ENCODE measurements around the gene APOBEC3B. TPM values are rescaled to one million over a fixed set of nuclear protein-coding genes. Genes with fewer than 3 reads are reported as not detected.

APOBEC3B gene
- total RNA-seq, 2 experiments from 2014 or later, result 1.7 to 31.9 TPM

DNA sequence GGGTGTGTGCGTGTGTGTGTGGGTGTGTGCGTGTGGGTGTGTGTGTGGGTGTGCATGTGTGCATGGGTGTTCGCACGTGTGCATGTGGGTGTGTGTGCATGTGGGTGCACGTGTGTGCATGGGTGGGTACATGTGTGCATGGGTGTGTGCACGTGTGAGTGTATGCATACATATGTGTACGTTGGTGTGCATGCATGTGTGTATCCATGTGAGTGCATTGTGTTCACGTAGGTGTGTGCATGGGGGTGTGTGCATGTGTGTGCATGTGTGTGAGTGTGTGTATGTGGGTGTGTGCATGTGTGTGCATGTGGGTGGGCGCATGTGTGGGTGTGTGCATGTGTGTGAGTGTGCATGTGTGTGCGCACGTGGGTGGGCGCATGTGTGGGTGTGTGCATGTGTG is 44.6 kb upstream of the APOBEC3B start:
- no peak overlapping the region for H3K27ac ChIP-seq (ENCODE audit: low read depth, low read length, poor library complexity, severe bottlenecking)
- no peaks in the 10 kb centered on the region for H4K20me1 ChIP-seq (ENCODE audit: insufficient read depth, low read length)
- H3K4me2 ChIP-seq (ENCODE audit: low read length), result no peak overlapping the region
- no peaks in the 10 kb centered on the region for H3K36me3 ChIP-seq (ENCODE audit: insufficient read depth, low read length)
- H2AFZ ChIP-seq (ENCODE audit: low read length), result no peak overlapping the region
- no peak for DNase-seq (ENCODE audit: low spot score)
- H3K9me2 ChIP-seq (ENCODE audit: insufficient read depth, low read length), result no peaks in the 10 kb centered on the region
- H3K4me1 ChIP-seq (ENCODE audit: insufficient read depth, low read length, poor library complexity, severe bottlenecking), result no peaks in the 10 kb centered on the region
- no peaks in the 10 kb centered on the region for H3K9me3 ChIP-seq (ENCODE audit: low read length)
- intact Hi-C loops (cut with micrococcal nuclease; ENCODE audit: unreplicated experiment), result no loop called here
- POLR2A ChIA-PET, result no interaction called here
- no TSS peak for BruUV-seq (replicated peaks)
- no peaks in the 10 kb centered on the region for H3K79me2 ChIP-seq (ENCODE audit: insufficient read depth, low read depth, low read length)
- no peak overlapping the region for H3K4me3 ChIP-seq (ENCODE audit: low read depth, low read length, poor library complexity, severe bottlenecking)
- CTCF ChIA-PET (ENCODE audit: unreplicated experiment), result no interaction called here
- TF ChIP-seq EZH2phosphoT487 (IDR thresholded peaks at IDR 0.05; ENCODE audit: borderline replicate concordance, low read depth, low read length), result no peak

DNA sequence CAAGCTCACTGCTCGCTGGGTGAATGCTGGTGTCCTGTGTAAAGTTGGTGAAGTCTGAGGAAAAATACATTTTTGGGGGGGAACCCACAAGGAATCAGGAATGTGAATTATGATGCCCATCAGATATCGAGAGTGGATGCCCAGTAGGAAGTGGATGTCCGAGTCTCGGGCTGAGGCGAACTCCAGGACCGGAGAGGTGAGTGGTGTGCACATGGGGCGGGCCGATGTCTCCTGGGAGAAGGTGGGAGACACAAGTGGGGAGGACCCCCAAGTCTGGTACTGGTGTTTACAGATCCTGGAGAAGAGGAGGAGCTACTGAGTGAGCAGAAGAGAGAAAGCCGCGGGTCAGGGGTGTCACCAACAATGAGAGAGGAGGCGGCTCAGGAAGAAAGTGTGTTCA is 43.9 kb upstream of the APOBEC3B start:
- H4K20me1 ChIP-seq (ENCODE audit: insufficient read depth, low read length), result no peaks in the 10 kb centered on the region
- H3K4me1 ChIP-seq (ENCODE audit: insufficient read depth, low read length, poor library complexity, severe bottlenecking), result no peaks in the 10 kb centered on the region
- H3K27ac ChIP-seq (ENCODE audit: low read depth, low read length, poor library complexity, severe bottlenecking), result no peak overlapping the region
- ChIA-PET CTCF (ENCODE audit: unreplicated experiment) (no interaction called here), POLR2A (no interaction called here)
- H3K4me2 ChIP-seq (ENCODE audit: low read length), result no peak overlapping the region
- TF ChIP-seq, protein P1, sequence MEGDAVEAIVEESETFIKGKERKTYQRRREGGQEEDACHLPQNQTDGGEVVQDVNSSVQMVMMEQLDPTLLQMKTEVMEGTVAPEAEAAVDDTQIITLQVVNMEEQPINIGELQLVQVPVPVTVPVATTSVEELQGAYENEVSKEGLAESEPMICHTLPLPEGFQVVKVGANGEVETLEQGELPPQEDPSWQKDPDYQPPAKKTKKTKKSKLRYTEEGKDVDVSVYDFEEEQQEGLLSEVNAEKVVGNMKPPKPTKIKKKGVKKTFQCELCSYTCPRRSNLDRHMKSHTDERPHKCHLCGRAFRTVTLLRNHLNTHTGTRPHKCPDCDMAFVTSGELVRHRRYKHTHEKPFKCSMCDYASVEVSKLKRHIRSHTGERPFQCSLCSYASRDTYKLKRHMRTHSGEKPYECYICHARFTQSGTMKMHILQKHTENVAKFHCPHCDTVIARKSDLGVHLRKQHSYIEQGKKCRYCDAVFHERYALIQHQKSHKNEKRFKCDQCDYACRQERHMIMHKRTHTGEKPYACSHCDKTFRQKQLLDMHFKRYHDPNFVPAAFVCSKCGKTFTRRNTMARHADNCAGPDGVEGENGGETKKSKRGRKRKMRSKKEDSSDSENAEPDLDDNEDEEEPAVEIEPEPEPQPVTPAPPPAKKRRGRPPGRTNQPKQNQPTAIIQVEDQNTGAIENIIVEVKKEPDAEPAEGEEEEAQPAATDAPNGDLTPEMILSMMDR (conservative IDR thresholded peaks at IDR 0.05; ENCODE audit: low read length), result no peak
- no peak for TF ChIP-seq EZH2phosphoT487 (IDR thresholded peaks at IDR 0.05; ENCODE audit: borderline replicate concordance, low read depth, low read length)
- intact Hi-C loops (cut with micrococcal nuclease; ENCODE audit: unreplicated experiment), result no loop called here
- no peaks in the 10 kb centered on the region for H3K36me3 ChIP-seq (ENCODE audit: insufficient read depth, low read length)
- no peak overlapping the region for H3K4me3 ChIP-seq (ENCODE audit: low read depth, low read length, poor library complexity, severe bottlenecking)
- H3K9me3 ChIP-seq (ENCODE audit: low read length), result no peaks in the 10 kb centered on the region
- no peak overlapping the region for H2AFZ ChIP-seq (ENCODE audit: low read length)
- DNase-seq (ENCODE audit: low spot score), result no peak
- BruUV-seq (replicated peaks), result no TSS peak
- no peaks in the 10 kb centered on the region for H3K79me2 ChIP-seq (ENCODE audit: insufficient read depth, low read depth, low read length)
- H3K9me2 ChIP-seq (ENCODE audit: insufficient read depth, low read length), result no peaks in the 10 kb centered on the region

DNA sequence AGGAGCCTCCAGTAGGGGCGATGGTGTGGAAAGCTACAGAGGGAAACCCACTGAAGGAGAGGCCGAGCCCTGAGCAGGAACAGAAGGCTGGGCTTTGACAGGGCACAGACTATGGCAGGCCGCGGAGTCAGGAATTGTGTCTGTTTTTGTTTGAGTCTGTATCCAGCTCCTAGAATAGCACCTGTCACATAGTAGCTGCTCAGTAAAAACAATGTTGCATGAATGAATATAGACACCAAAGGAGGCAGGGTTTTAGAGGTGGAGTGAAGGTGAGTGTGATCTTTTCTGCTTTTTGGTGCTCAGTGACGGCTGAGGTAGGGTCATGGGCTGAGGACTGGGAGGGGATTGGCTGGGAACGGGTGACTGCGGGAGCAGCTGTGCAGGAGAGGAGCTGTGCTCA is 43.2 kb upstream of the APOBEC3B start:
- no peaks in the 10 kb centered on the region for H3K9me2 ChIP-seq (ENCODE audit: insufficient read depth, low read length)
- CTCF ChIA-PET (ENCODE audit: unreplicated experiment), result no interaction called here
- BruUV-seq (replicated peaks), result no TSS peak
- H3K9me3 ChIP-seq (ENCODE audit: low read length), result no peaks in the 10 kb centered on the region
- H3K4me3 ChIP-seq (ENCODE audit: low read depth, low read length, poor library complexity, severe bottlenecking), result no peak overlapping the region
- no peak overlapping the region for H3K27ac ChIP-seq (ENCODE audit: low read depth, low read length, poor library complexity, severe bottlenecking)
- DNase-seq (ENCODE audit: low spot score), result no peak
- intact Hi-C loops (cut with micrococcal nuclease; ENCODE audit: unreplicated experiment), result no loop called here
- no peak overlapping the region for H2AFZ ChIP-seq (ENCODE audit: low read length)
- H4K20me1 ChIP-seq (ENCODE audit: insufficient read depth, low read length), result no peaks in the 10 kb centered on the region
- H3K36me3 ChIP-seq (ENCODE audit: insufficient read depth, low read length), result no peaks in the 10 kb centered on the region
- H3K79me2 ChIP-seq (ENCODE audit: insufficient read depth, low read depth, low read length), result no peaks in the 10 kb centered on the region
- no peaks in the 10 kb centered on the region for H3K4me1 ChIP-seq (ENCODE audit: insufficient read depth, low read length, poor library complexity, severe bottlenecking)
- H3K4me2 ChIP-seq (ENCODE audit: low read length), result no peak overlapping the region
- POLR2A ChIA-PET, result no interaction called here
- TF ChIP-seq, protein P1 (conservative IDR thresholded peaks at IDR 0.05; ENCODE audit: low read length), result no peak
- TF ChIP-seq EZH2phosphoT487 (IDR thresholded peaks at IDR 0.05; ENCODE audit: borderline replicate concordance, low read depth, low read length), result no peak

Data from OCI-LY7 (cell line).